ENCODE data around the gene ZNRD2. TPM values are rescaled to one million over a fixed set of nuclear protein-coding genes. Genes with fewer than 3 reads are reported as not detected.

Gene ZNRD2
- polyA plus RNA-seq, 4 donors, result 45.3 to 69.4 (median 59.0) TPM

DNA sequence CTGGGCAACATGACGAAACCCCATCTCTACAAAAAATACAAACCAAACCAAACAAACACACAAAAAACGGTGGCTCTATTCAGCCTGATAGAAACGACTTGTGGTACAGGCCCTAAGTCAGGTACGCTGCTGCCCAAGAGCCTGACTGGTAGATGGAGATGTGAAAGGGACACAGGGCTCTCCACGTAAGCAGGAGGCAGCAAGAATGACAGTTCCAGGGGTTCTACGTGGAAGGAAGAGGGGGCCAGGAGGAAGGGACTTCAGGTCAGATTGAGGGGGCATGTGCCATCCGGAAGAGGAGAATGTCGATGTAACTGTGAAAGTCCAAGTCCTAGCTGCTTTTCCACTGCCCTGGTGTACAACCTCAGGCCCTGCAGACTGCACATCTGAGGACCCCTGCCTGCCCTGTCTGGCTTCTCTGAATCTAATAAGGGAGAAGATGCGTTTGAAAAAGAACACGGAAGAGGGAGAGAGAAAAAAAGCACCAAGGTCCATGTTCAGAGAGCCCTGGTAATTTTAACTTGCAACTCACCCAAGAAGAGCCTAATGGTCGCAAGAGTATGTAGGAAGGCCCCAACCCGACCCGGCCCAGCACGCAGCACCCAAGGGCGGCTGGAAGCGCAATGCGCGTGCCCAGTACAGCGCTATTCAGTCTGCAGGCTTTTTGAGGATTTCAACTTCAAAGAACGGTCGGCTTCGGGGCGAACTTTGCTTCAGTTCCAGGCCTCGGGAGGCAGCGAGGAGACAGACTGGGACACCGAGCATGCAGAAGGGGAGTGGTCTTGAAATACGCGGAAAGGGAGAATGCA, 909 bp upstream of the ZNRD2 start:
- no peak for DNase-seq (ENCODE audit: low read depth in 4 of 4, low spot score in 2 of 4)

- DNase-seq (ENCODE audit: low read depth in 4 of 4, low spot score in 2 of 4), result no peak
These were observed 1.1 kb downstream of the ZNRD2 start for GRCh38 chr11:65571420-65571819.

DNA sequence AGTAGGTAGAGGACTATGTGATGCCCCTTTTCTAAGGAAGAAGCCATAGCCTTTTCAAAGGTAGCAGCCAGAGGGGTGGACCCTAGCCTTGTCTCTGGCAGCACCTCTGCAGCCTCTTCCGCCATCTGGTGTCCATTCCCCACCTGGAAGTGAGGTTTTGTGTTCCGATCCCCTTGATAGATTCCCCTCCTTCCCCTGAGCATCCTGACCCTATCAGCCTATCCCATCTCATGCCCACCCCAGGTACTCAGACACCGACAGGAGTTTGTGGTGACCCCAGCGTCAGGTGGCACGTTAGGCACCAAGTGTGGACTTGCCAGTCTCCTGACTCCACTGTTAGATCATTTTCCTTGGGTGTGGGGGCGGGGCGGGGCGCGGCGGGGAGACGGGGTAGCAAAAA, 1.7 kb downstream of the ZNRD2 start:
- no peak for DNase-seq (ENCODE audit: low read depth in 4 of 4, low spot score in 2 of 4)

DNA sequence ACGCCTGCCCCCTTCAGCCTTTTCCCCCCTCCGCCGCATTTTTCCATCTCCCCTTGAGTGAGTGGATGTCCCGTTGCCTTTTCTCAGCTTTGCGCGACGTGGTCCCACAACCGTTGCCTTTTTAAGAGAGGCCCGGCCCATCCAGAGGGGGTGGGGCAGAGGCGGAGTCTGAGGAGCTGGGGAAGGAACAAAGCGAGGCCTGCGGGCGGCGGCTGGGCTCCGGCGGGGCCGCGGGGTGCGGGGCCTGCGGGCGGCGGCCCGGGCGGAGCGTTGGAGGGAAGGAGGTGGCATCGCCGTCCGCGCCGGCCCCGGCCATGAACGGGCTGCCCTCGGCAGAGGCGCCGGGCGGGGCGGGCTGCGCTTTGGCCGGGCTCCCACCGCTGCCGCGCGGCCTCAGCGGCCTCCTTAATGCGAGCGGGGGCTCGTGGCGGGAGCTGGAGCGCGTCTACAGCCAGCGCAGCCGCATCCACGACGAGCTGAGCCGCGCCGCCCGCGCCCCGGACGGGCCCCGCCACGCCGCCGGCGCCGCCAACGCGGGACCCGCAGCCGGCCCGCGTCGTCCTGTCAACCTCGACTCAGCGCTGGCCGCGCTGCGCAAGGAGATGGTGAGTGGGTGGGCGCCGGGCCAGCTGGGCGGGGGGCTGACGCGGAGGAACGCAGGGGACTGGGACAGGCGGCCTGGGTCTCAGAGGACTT, 2.2 kb downstream of the ZNRD2 start, which contains the start of gene FAM89B:
FAM89B (plus strand) TSS at position 183 of the 696 bp plus-strand sequence; CDS start at position 315, 132 bp downstream.
- DNase-seq (ENCODE audit: low read depth in 4 of 4, low spot score in 2 of 4), result peak in 1 of 4 donors; percentile 88

- DNase-seq (ENCODE audit: low read depth in 4 of 4, low spot score in 2 of 4), result no peak
These were observed 3.3 kb downstream of the ZNRD2 start for GRCh38 chr11:65573391-65574079.

GRCh38 chr11:65574109-65574810, 4.0 kb downstream of the ZNRD2 start:
- DNase-seq (ENCODE audit: low read depth in 4 of 4, low spot score in 2 of 4), result no peak

DNA sequence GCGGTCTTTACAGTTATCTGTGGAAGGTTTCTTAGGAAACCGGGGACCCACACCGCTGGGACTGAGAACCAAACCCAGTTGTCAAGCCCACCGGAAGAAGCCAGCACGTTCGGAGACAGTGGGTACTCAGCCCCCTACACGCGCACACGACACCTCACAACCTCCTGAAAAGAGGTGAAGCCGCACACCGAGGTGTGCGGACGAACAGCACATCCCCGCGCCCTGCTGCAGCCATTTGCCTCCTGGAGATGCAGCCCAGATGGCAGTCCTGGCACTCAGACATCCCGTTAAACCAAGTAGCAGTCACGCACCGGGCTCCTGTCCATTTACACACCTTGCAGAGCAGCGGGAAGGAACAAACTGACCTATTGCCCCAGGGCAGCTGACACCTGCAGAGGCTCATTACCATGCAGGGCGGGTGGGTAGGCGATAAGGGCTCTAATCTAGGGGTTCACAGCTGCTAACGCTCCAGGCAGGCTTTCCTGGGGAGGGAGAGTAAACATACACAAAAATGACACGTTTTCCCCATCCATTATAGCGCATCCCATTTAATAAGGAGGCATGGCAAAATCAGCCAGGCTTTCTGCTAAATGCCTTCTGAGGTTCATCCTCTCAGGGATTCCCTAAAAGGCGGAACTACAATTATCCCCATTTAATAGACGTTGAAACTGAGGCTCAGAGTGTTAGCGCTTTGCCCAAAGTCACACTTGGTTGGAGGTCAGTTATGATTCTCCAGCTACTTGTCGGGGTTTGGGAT, 4.7 kb downstream of the ZNRD2 start:
- no peak for DNase-seq (ENCODE audit: low read depth in 4 of 4, low spot score in 2 of 4)

GRCh38 chr11:65575568-65576231, 5.4 kb downstream of the ZNRD2 start, which contains the start of gene EHBP1L1:
EHBP1L1 (plus strand) TSS chr11:65576053; CDS start chr11:65576303, 250 bp downstream.
- no peak for DNase-seq (ENCODE audit: low read depth in 4 of 4, low spot score in 2 of 4)

GRCh38 chr11:65576232-65576866, 6.1 kb downstream of the ZNRD2 start:
- no peak for DNase-seq (ENCODE audit: low read depth in 4 of 4, low spot score in 2 of 4)

- no peak for DNase-seq (ENCODE audit: low read depth in 4 of 4, low spot score in 2 of 4)
These were observed 6.8 kb downstream of the ZNRD2 start for GRCh38 chr11:65576867-65577755.

GRCh38 chr11:65577756-65578109, 7.5 kb downstream of the ZNRD2 start:
- DNase-seq (ENCODE audit: low read depth in 4 of 4, low spot score in 2 of 4), result no peak

- DNase-seq (ENCODE audit: low read depth in 4 of 4, low spot score in 2 of 4), result no peak
These were observed 7.9 kb downstream of the ZNRD2 start for GRCh38 chr11:65578134-65578533.

GRCh38 chr11:65578667-65579066, 8.4 kb downstream of the ZNRD2 start:
- DNase-seq (ENCODE audit: low read depth in 4 of 4, low spot score in 2 of 4), result no peak

GRCh38 chr11:65579291-65579690, 9.0 kb downstream of the ZNRD2 start:
- no peak for DNase-seq (ENCODE audit: low read depth in 4 of 4, low spot score in 2 of 4)

DNA sequence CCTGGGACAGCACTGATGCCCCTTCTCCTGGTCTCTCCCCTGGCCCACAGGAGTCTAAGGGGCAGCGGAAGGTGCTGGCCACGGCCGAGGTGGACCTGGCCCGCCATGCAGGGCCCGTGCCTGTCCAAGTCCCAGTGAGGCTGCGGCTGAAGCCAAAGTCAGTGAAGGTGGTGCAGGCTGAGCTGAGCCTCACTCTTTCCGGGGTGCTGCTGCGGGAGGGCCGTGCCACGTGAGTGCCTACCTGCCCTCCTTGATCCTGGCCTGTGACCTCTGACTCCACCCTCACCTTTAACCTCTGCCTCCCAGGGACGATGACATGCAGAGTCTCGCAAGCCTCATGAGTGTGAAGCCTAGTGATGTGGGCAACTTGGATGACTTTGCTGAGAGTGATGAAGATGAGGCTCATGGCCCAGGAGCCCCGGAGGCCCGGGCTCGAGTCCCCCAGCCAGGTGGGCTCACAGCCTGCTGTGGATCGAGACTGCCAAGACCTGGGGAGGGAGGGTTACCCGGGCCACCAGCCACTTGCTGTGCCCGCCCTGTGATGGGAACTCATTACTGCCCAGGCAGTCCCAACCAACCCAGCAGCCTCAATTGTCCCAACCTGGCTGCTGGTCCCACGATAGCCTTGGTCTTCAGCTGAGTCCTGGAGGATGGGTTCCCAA, 9.9 kb downstream of the ZNRD2 start:
- no peak for DNase-seq (ENCODE audit: low read depth in 4 of 4, low spot score in 2 of 4)

GRCh38 chr11:65580756-65581155, 10.5 kb downstream of the ZNRD2 start:
- no peak for DNase-seq (ENCODE audit: low read depth in 4 of 4, low spot score in 2 of 4)

DNA sequence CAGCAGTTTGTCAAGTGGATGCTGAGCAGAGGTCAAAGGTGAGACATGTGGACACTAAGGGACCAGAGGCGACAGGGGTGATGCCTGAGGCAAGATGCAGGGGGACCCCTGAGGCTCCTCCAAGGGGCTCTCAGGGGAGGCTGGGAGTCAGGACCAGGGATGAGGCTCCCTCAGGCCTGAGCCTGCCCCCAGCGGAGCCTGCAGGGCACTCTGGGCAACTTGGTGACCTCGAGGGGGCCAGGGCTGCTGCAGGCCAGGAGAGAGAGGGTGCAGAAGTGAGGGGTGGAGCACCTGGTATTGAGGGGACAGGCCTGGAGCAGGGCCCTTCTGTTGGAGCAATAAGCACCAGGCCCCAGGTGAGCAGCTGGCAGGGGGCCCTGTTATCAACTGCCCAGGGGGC, 11.7 kb downstream of the ZNRD2 start:
- DNase-seq (ENCODE audit: low read depth in 4 of 4, low spot score in 2 of 4), result no peak

Measured in left renal cortex interstitium (tissue), 4 donors.